Measurements from ENCODE around the gene ISM2. TPM values are rescaled to one million over a fixed set of nuclear protein-coding genes. Genes with fewer than 3 reads are reported as not detected.

The ISM2 gene
- total and polyA plus RNA-seq, 2 donors (not counting 1 experiment from before 2014, with no cell fraction given), result 0.30 TPM; not detected in 1

- no peak overlapping the region for H3K27ac Mint-ChIP-seq
These were observed 10.1 kb downstream of the ISM2 start for GRCh38 chr14:77488558-77488957.

More at GRCh38 chr14:77488558-77488957, 10.1 kb downstream of the ISM2 start:
- ChIA-PET POLR2A (no interaction called here), CTCF (no interaction called here)
- H3K79me2 ChIP-seq (ENCODE audit: control insufficient read depth, insufficient read depth, low read length), result no peaks in the 10 kb centered on the region
- no peak overlapping the region for H3K4me2 ChIP-seq (replicated peaks; ENCODE audit: low read depth, low read length, poor library complexity, severe bottlenecking)
- no peak overlapping the region for H3K4me3 Mint-ChIP-seq
- H3K27ac ChIP-seq (ENCODE audit: low read length in 2 of 2), result no peak overlapping the region
- intact Hi-C loops (cut with micrococcal nuclease), result no loop called here
- H3K9ac ChIP-seq (ENCODE audit: low read length), result no peak overlapping the region
- WGBS (ENCODE audit: insufficient coverage), result 78% methylated on average over 4 of the region's 7 CpGs
- H2AFZ ChIP-seq (ENCODE audit: insufficient read depth, low read depth, low read length, poor library complexity, severe bottlenecking), result no peak overlapping the region
- ATAC-seq (ENCODE audit: low read depth) (no peak), DNase-seq (no peak)
- no peaks in the 10 kb centered on the region for H3K9me3 Mint-ChIP-seq (ENCODE audit: insufficient read depth)
- H3K9me3 ChIP-seq (ENCODE audit: control extremely low read depth in 1 of 3, control insufficient read depth in 2 of 3, insufficient read depth in 1 of 3, low read length in 2 of 3), result no peaks in the 10 kb centered on the region
- H3K4me1 ChIP-seq (ENCODE audit: control insufficient read depth in 2 of 2, insufficient read depth in 2 of 2, low read length in 2 of 2), result no peaks in the 10 kb centered on the region
- H3K4me3 ChIP-seq (ENCODE audit: control extremely low read depth in 1 of 5, extremely low read depth in 1 of 5, insufficient read depth in 1 of 5, low read depth in 2 of 5, low read length in 4 of 5), result no peak overlapping the region
- no peaks in the 10 kb centered on the region for H4K20me1 ChIP-seq (ENCODE audit: control insufficient read depth, insufficient read depth, low read length, poor library complexity, severe bottlenecking)
- no peaks in the 10 kb centered on the region for H3K36me3 ChIP-seq (replicated peaks in 1 of 2; ENCODE audit: control extremely low read depth in 1 of 2, control insufficient read depth in 1 of 2, extremely low read depth in 1 of 2, insufficient read depth in 2 of 2, low read length in 1 of 2)
- H3K27me3 Mint-ChIP-seq, result no peaks in the 10 kb centered on the region
- no peaks in the 10 kb centered on the region for H3K27me3 ChIP-seq (replicated peaks in 1 of 4; ENCODE audit: control extremely low read depth in 1 of 4, control insufficient read depth in 3 of 4, insufficient read depth in 4 of 4, low read length in 3 of 4)
- no peak for TF ChIP-seq EZH2 (IDR thresholded peaks at IDR 0.05; ENCODE audit: borderline replicate concordance, insufficient read depth, low read depth, low read length, poor library complexity, severe bottlenecking)
- no peak for TF ChIP-seq CTCF (IDR thresholded peaks at IDR 0.05)
- no peaks in the 10 kb centered on the region for H3K4me1 Mint-ChIP-seq
